ENCODE data around the gene CHEK1. TPM values are rescaled to one million over a fixed set of nuclear protein-coding genes. Genes with fewer than 3 reads are reported as not detected.

The CHEK1 gene
- total RNA-seq, 2 donors from 2014 or later, result 103 to 123 TPM

- H3K9me3 ChIP-seq (ENCODE audit: control insufficient read depth, low read length), result no peaks in the 10 kb centered on the region
- H3K4me1 ChIP-seq (ENCODE audit: control insufficient read depth, insufficient read depth, low read length), result no peaks in the 10 kb centered on the region
- DNase-seq, result no peak
- no peak overlapping the region for H3K4me3 ChIP-seq (ENCODE audit: low read length)
- no peak overlapping the region for H3K9ac ChIP-seq (ENCODE audit: extremely low read depth, low read length, poor library complexity, severe bottlenecking)
- Mint-ChIP-seq H3K36me3 (ENCODE audit: low read depth) (peaks cover 71% of the 10 kb centered on the region), H3K4me1 (no peaks in the 10 kb centered on the region), H3K9me3 (no peaks in the 10 kb centered on the region), H3K27ac (no peak overlapping the region), H3K27me3 (ENCODE audit: insufficient read depth) (no peaks in the 10 kb centered on the region), H3K4me3 (no peak overlapping the region)
- no peak overlapping the region for H3K27ac ChIP-seq (ENCODE audit: low read depth, low read length)
- WGBS, 2 experiments (ENCODE audit: insufficient coverage in 1 of 2, insufficient read length in 1 of 2), result 83 to 91% methylated on average over 2 to 3 of the region's 3 CpGs
- peaks cover 94% of the 10 kb centered on the region for H3K36me3 ChIP-seq (ENCODE audit: control insufficient read depth, insufficient read depth, low read length)
- H3K27me3 ChIP-seq (ENCODE audit: control insufficient read depth, insufficient read depth, low read length, poor library complexity, severe bottlenecking), result no peaks in the 10 kb centered on the region
- no peak for TF ChIP-seq CTCF (conservative IDR thresholded peaks at IDR 0.05)
Observed at GRCh38 chr11:125637840-125638239, 12.9 kb downstream of the CHEK1 start.

- no peak for DNase-seq
- H3K4me3 ChIP-seq (ENCODE audit: low read length), result no peak overlapping the region
- H3K9me3 ChIP-seq (ENCODE audit: control insufficient read depth, low read length), result no peaks in the 10 kb centered on the region
- H3K27ac ChIP-seq (ENCODE audit: low read depth, low read length), result no peak overlapping the region
- WGBS, 2 experiments (ENCODE audit: insufficient coverage in 1 of 2, insufficient read length in 1 of 2), result 98 to 100% methylated on average over 1 of the region's 1 CpG
- no peak overlapping the region for H3K4me3 Mint-ChIP-seq
- H3K9ac ChIP-seq (ENCODE audit: extremely low read depth, low read length, poor library complexity, severe bottlenecking), result no peak overlapping the region
- peaks cover 89% of the 10 kb centered on the region for H3K36me3 ChIP-seq (ENCODE audit: control insufficient read depth, insufficient read depth, low read length)
- H3K27me3 ChIP-seq (ENCODE audit: control insufficient read depth, insufficient read depth, low read length, poor library complexity, severe bottlenecking), result no peaks in the 10 kb centered on the region
- no peaks in the 10 kb centered on the region for H3K27me3 Mint-ChIP-seq (ENCODE audit: insufficient read depth)
- H3K36me3 Mint-ChIP-seq (ENCODE audit: low read depth), result peaks cover 67% of the 10 kb centered on the region
- no peaks in the 10 kb centered on the region for H3K4me1 ChIP-seq (ENCODE audit: control insufficient read depth, insufficient read depth, low read length)
- H3K27ac Mint-ChIP-seq, result no peak overlapping the region
- no peaks in the 10 kb centered on the region for H3K9me3 Mint-ChIP-seq
- H3K4me1 Mint-ChIP-seq, result no peaks in the 10 kb centered on the region
- no peak for TF ChIP-seq CTCF (conservative IDR thresholded peaks at IDR 0.05)
Observed at GRCh38 chr11:125638315-125638714, 13.4 kb downstream of the CHEK1 start.

GRCh38 chr11:125645871-125646270 lies 20.9 kb downstream of the CHEK1 start:
- no peaks in the 10 kb centered on the region for H3K9me3 ChIP-seq (ENCODE audit: control insufficient read depth, low read length)
- 96% methylated on average over 2 of the region's 3 CpGs; no CpG with 5 or more reads in 1 of the 2 experiments for WGBS, 2 experiments (ENCODE audit: insufficient coverage in 1 of 2, insufficient read length in 1 of 2)
- H3K36me3 ChIP-seq (ENCODE audit: control insufficient read depth, insufficient read depth, low read length), result peaks cover 84% of the 10 kb centered on the region
- H3K27me3 ChIP-seq (ENCODE audit: control insufficient read depth, insufficient read depth, low read length, poor library complexity, severe bottlenecking), result no peaks in the 10 kb centered on the region
- H3K27ac ChIP-seq (ENCODE audit: low read depth, low read length), result no peak overlapping the region
- Mint-ChIP-seq H3K4me3 (no peak overlapping the region), H3K36me3 (ENCODE audit: low read depth) (peaks cover 74% of the 10 kb centered on the region), H3K4me1 (no peaks in the 10 kb centered on the region), H3K27me3 (ENCODE audit: insufficient read depth) (no peaks in the 10 kb centered on the region), H3K27ac (no peak overlapping the region), H3K9me3 (no peaks in the 10 kb centered on the region)
- no peaks in the 10 kb centered on the region for H3K4me1 ChIP-seq (ENCODE audit: control insufficient read depth, insufficient read depth, low read length)
- H3K9ac ChIP-seq (ENCODE audit: extremely low read depth, low read length, poor library complexity, severe bottlenecking), result no peak overlapping the region
- no peak overlapping the region for H3K4me3 ChIP-seq (ENCODE audit: low read length)
- DNase-seq, result no peak
- TF ChIP-seq CTCF (conservative IDR thresholded peaks at IDR 0.05), result no peak
